HCT116 (cell line): ENCODE data around the gene LNPEP. TPM values are rescaled to one million over a fixed set of nuclear protein-coding genes. Genes with fewer than 3 reads are reported as not detected.
A peak's percentile ranks its signal among the peaks of the same experiment; 100 is the strongest.

Experiments
- ATAC-seq: fragments of 200-7000 bp; cut with Tn5 transposase; 2 replicates; pipeline ENCODE4 v1.9.1; 2020; ENCODE audit warnings: mild to moderate bottlenecking, moderate library complexity
- BruUV-seq: library from RNA; stranded (reverse); fragments of 400-500 nt; replicated peaks from 2 replicates; lab custom pipeline; 2021; lab: Mats Ljungman, UMichigan
- CTCF ChIA-PET: fragments of 300-600 bp; sonication (Branson Sonifier 250); formaldehyde crosslinking; loops from one replicate; lab custom pipeline; 2021; ENCODE audit warnings: antibody characterized with exemption; lab: Charles Lee
- POLR2A ChIA-PET: fragments of 300-600, 350-600 bp; sonication (Branson Sonifier 250); formaldehyde crosslinking; loops from one replicate; lab custom pipeline; 2021; ENCODE audit warnings: antibody characterized with exemption; lab: Charles Lee
- RAD21 ChIA-PET, 2 experiments: fragments of 300-600 bp; sonication (Branson Sonifier 250); formaldehyde crosslinking; loops; one replicate each; lab custom pipeline; 2023; ENCODE audit warnings: low total read pairs in 2 of 2; ENCODE audit not compliant: uncharacterized antibody in 2 of 2, unreplicated experiment in 2 of 2, low non-redundant PET in 1 of 2; lab: Charles Lee
- DNase-seq: peaks from one replicate; pipeline ENCODE4 v3.0.0-alpha.2; 2010; ENCODE audit warnings: low read depth, low spot score
- H2AFZ ChIP-seq: fragments of 200-600 bp; shearing (Covaris generic), sonication (generic); 2 replicates; pipeline ENCODE4 v1.6.1; 2017; ENCODE audit warnings: low read depth, mixed run types, mixed read lengths, antibody characterized with exemption, low read length; ENCODE audit not compliant: poor library complexity, severe bottlenecking
- H3K27ac ChIP-seq: 2 replicates; pipeline ENCODE4 v1.5.1; 2012; ENCODE audit warnings: low read depth, low read length
- H3K27me3 ChIP-seq: fragments of 200-600 bp; sonication (generic); 2 replicates; pipeline ENCODE4 v1.6.1; 2016; ENCODE audit warnings: mixed run types, low read length, mixed read lengths; ENCODE audit not compliant: insufficient read depth
- H3K36me3 ChIP-seq, 2 experiments: fragments of 200-500 bp in 1 of 2; fragments of 200-600 bp in 1 of 2; sonication (Bioruptor generic) in 1 of 2; sonication (generic) in 1 of 2; 2 replicates each; pipeline versions ENCODE4 v1.5.1 to v1.6.1; 2014 to 2016; ENCODE audit warnings: low read length in 2 of 2, inconsistent platforms in 1 of 2, mixed read lengths in 1 of 2, mixed run types in 1 of 2; ENCODE audit not compliant: insufficient read depth in 2 of 2, control insufficient read depth in 1 of 2
- H3K4me1 ChIP-seq, 2 experiments: fragments of 200-600 bp in 1 of 2; sonication (generic) in 1 of 2; 2 replicates each; pipeline versions ENCODE4 v1.5.1 to v1.6.1; 2012 to 2017; ENCODE audit warnings: low read length in 2 of 2, inconsistent platforms in 1 of 2, mild to moderate bottlenecking in 1 of 2, mixed read lengths in 1 of 2, mixed run types in 1 of 2, moderate library complexity in 1 of 2; ENCODE audit not compliant: insufficient read depth in 2 of 2, control insufficient read depth in 1 of 2
- H3K4me2 ChIP-seq: fragments of 200-600 bp; sonication (generic); 2 replicates; pipeline ENCODE4 v1.6.1; 2017; ENCODE audit warnings: mixed run types, low read length, mixed read lengths
- H3K4me3 ChIP-seq, 2 experiments: fragments of 200-600 bp in 1 of 2; sonication (generic) in 1 of 2; replicated peaks in 1 of 2; 2 replicates each; pipeline ENCODE4 v1.5.1; 2011 to 2016; ENCODE audit warnings: low read length in 2 of 2, control low read depth in 1 of 2, low read depth in 1 of 2, mild to moderate bottlenecking in 1 of 2, mixed read lengths in 1 of 2, mixed run types in 1 of 2
- H3K79me2 ChIP-seq: fragments of 200-600 bp; sonication (generic); 2 replicates; pipeline ENCODE4 v1.6.1; 2017; ENCODE audit warnings: mild to moderate bottlenecking, mixed run types, low read length, moderate library complexity, mixed read lengths; ENCODE audit not compliant: insufficient read depth
- H3K9ac ChIP-seq: fragments of 200-600 bp; sonication (generic); 2 replicates; pipeline ENCODE4 v1.6.1; 2016; ENCODE audit warnings: low read length, mixed read lengths
- H3K9me2 ChIP-seq: fragments of 200-600 bp; sonication (generic), shearing (Covaris generic); 2 replicates; pipeline ENCODE4 v1.6.1; 2017; ENCODE audit warnings: mixed run types, mild to moderate bottlenecking, moderate library complexity; ENCODE audit not compliant: insufficient read depth
- H3K9me3 ChIP-seq, 2 experiments: fragments of 200-500 bp in 1 of 2; fragments of 200-600 bp in 1 of 2; sonication (Bioruptor generic) in 1 of 2; sonication (generic) in 1 of 2; 2 replicates each; pipeline ENCODE4 v1.6.1; 2014 to 2017; ENCODE audit warnings: low read length in 2 of 2, mixed read lengths in 2 of 2, inconsistent platforms in 1 of 2, low read depth in 1 of 2, mild to moderate bottlenecking in 1 of 2, mixed run types in 1 of 2, moderate library complexity in 1 of 2; ENCODE audit not compliant: control insufficient read depth in 1 of 2, insufficient read depth in 1 of 2
- H4K20me1 ChIP-seq: fragments of 200-600 bp; sonication (generic), shearing (Covaris generic); 2 replicates; pipeline ENCODE4 v1.6.1; 2017; ENCODE audit warnings: mixed run types, mild to moderate bottlenecking, moderate library complexity; ENCODE audit not compliant: insufficient read depth
- ATF3 ChIP-seq: IDR thresholded peaks from 2 replicates; pipeline ENCODE4 v1.6.1; 2012
- CBX3 ChIP-seq: IDR thresholded peaks from 2 replicates; pipeline ENCODE4 v1.6.1; 2012; ENCODE audit warnings: low read depth
- CEBPB ChIP-seq: IDR thresholded peaks from 2 replicates; pipeline ENCODE4 v1.6.1; 2012; ENCODE audit warnings: low read depth
- CTCF ChIP-seq, 3 experiments: fragments of 200-600 bp in 1 of 3; sonication (generic) in 1 of 3; IDR thresholded peaks in 2 of 3; conservative IDR thresholded peaks in 1 of 3; 2 replicates each; pipeline ENCODE4 v1.5.1; 2012 to 2017; ENCODE audit warnings: low read depth in 2 of 3, low read length in 2 of 3, antibody characterized with exemption in 1 of 3, borderline replicate concordance in 1 of 3, control low read depth in 1 of 3, mild to moderate bottlenecking in 1 of 3, mixed read lengths in 1 of 3, mixed run types in 1 of 3, moderate library complexity in 1 of 3; ENCODE audit not compliant: insufficient read depth in 1 of 3
- EGR1 ChIP-seq: IDR thresholded peaks from 2 replicates; pipeline ENCODE4 v1.6.1; 2012; ENCODE audit warnings: low read depth
- EZH2phosphoT487 ChIP-seq: fragments of 200-600 bp; IDR thresholded peaks from 2 replicates; pipeline ENCODE4 v1.6.1; 2018; ENCODE audit warnings: antibody characterized with exemption, borderline replicate concordance
- FOSL1 ChIP-seq: IDR thresholded peaks from 2 replicates; pipeline ENCODE4 v1.6.1; 2012; ENCODE audit warnings: low read depth
- JUND ChIP-seq: IDR thresholded peaks from 2 replicates; pipeline ENCODE4 v1.6.1; 2012
- SRF ChIP-seq: IDR thresholded peaks from 2 replicates; pipeline ENCODE4 v1.6.1; 2012; ENCODE audit warnings: low read depth
- TCF7L2 ChIP-seq: IDR thresholded peaks from 2 replicates; pipeline ENCODE4 v1.7.0; 2011; ENCODE audit warnings: borderline replicate concordance, inconsistent platforms; ENCODE audit not compliant: insufficient read depth, insufficient read length; ENCODE audit errors: extremely low read depth
- YY1 ChIP-seq: IDR thresholded peaks from 2 replicates; pipeline ENCODE4 v1.6.1; 2011; ENCODE audit warnings: low read length, low read depth, moderate library complexity, mild to moderate bottlenecking; ENCODE audit not compliant: insufficient replicate concordance; ENCODE audit errors: extremely low read depth
- ZNF274 ChIP-seq: fragments of 200-500 bp; sonication (Bioruptor generic); IDR thresholded peaks from 2 replicates; pipeline ENCODE4 v1.6.1; 2014; ENCODE audit warnings: mild to moderate bottlenecking, low read depth, low read length, inconsistent platforms
- intact Hi-C: fragments of 100-400 bp; cut with micrococcal nuclease; formaldehyde crosslinking; loops from 2 replicates; pipeline ENCODE4 v1.10.0; 2022
- total RNA-seq: library from RNA; stranded (reverse); gene quantifications from one replicate; pipeline ENCODE4 v1.2.1, GENCODE V29; 2021; ENCODE audit not compliant: unreplicated experiment

Gene LNPEP
- total RNA-seq, 1 experiment from 2014 or later: 14.9 TPM

GRCh38 chr5:96934708-96935558, 947 bp upstream of the LNPEP start (continued):
- TF ChIP-seq CTCF (IDR thresholded peaks at IDR 0.05 in 2 of 3, conservative IDR thresholded peaks at IDR 0.05 in 1 of 3; ENCODE audit: borderline replicate concordance in 1 of 3, insufficient read depth in 1 of 3, low read depth in 2 of 3, low read length in 2 of 3) (no peak), YY1 (peak; percentile 77), JUND (peak; percentile 84)

- Histone ChIP-seq H3K4me3 (peak overlapping the region; percentile 70 to 83), H4K20me1 (no peaks in the 10 kb centered on the region), H3K9ac (peak overlapping the region; percentile 79), H3K27me3 (no peaks in the 10 kb centered on the region), H3K36me3 (no peaks in the 10 kb centered on the region), H3K79me2 (peaks cover 50% of the 10 kb centered on the region), H3K27ac (peak overlapping the region; percentile 87), H3K9me3 (no peaks in the 10 kb centered on the region), H3K4me2 (peak overlapping the region; percentile 99), H3K4me1 (peaks cover 14 to 28% of the 10 kb centered on the region in 2 experiments; a peak in 3 of 4 replicates), H3K9me2 (no peaks in the 10 kb centered on the region), H2AFZ (peak overlapping the region; percentile 31)
- ATAC-seq: peak; percentile 7
- ChIA-PET CTCF (interaction anchor here (0.6 to 1.4 kb wide), 4 partner anchors 22 to 184 kb away, joined by 3 to 4 read pairs (median 3); no protein-coding TSS in a partner anchor), POLR2A (interaction anchor here (1.0 to 1.1 kb wide), 2 partner anchors 7 to 128 kb away, joined by 3 to 6 read pairs; no protein-coding TSS in a partner anchor), RAD21 (interaction anchor here in 1 of 2 experiments (0.6 kb wide), 1 partner anchor 68 kb away, joined by 5 read pairs; no protein-coding TSS in a partner anchor)
- no peak for DNase-seq
- BruUV-seq: TSS peak; percentile 44
- intact Hi-C loops: loop anchor here (5.0 to 10.0 kb wide), 2 partner anchors 132 to 184 kb away; partner anchors contain the start of gene ERAP1
- no peak for TF ChIP-seq EGR1
- TF ChIP-seq CBX3: no peak
- no peak for TF ChIP-seq EZH2phosphoT487
- TF ChIP-seq FOSL1: no peak
- TF ChIP-seq CEBPB: no peak
- no peak for TF ChIP-seq TCF7L2
- no peak for TF ChIP-seq YY1
- TF ChIP-seq CTCF (IDR thresholded peaks at IDR 0.05 in 2 of 3, conservative IDR thresholded peaks at IDR 0.05 in 1 of 3; ENCODE audit: borderline replicate concordance in 1 of 3, insufficient read depth in 1 of 3, low read depth in 2 of 3, low read length in 2 of 3): no peak
- TF ChIP-seq ZNF274: no peak
- no peak for TF ChIP-seq SRF
- no peak for TF ChIP-seq JUND
- no peak for TF ChIP-seq ATF3
Observed at GRCh38 chr5:96936431-96937320, 796 bp downstream of the LNPEP start.
